CD4-positive, alpha-beta memory T cell (primary cell): Measurements from ENCODE around the gene SPTBN4. TPM values are rescaled to one million over a fixed set of nuclear protein-coding genes. Genes with fewer than 3 reads are reported as not detected.

ENCODE experiments used
- CTCF ChIA-PET: fragments of 350-600 bp; sonication (Branson Sonifier 250); formaldehyde crosslinking; loops from one replicate; lab custom pipeline; 2021; ENCODE audit warnings: inconsistent platforms; ENCODE audit not compliant: partially characterized antibody; lab: Charles Lee
- POLR2A ChIA-PET: fragments of 350-600 bp; sonication (Branson Sonifier 250); formaldehyde crosslinking; loops from one replicate; lab custom pipeline; 2021; ENCODE audit not compliant: partially characterized antibody; lab: Charles Lee
- DNase-seq, 5 donors: peaks; one replicate each; pipeline versions ENCODE4 v3.0.0 to v3.0.0-alpha.2; 2020 to 2022; ENCODE audit warnings: mixed read lengths in 1 of 5
- H3K27ac ChIP-seq: one replicate; pipeline ENCODE4 v1.7.0; 2013; ENCODE audit warnings: low read depth, low read length
- H3K27me3 ChIP-seq: 2 replicates; pipeline ENCODE4 v1.7.0; 2013; ENCODE audit warnings: mild to moderate bottlenecking, low read length, moderate library complexity; ENCODE audit not compliant: insufficient read depth
- H3K36me3 ChIP-seq: 2 replicates; pipeline ENCODE4 v1.7.0; 2013; ENCODE audit warnings: mild to moderate bottlenecking, low read length, moderate library complexity; ENCODE audit not compliant: insufficient read depth
- H3K4me1 ChIP-seq: 2 replicates; pipeline ENCODE4 v1.7.0; 2013; ENCODE audit warnings: mild to moderate bottlenecking, low read length, moderate library complexity; ENCODE audit not compliant: insufficient read depth
- H3K4me3 ChIP-seq, 2 donors: one replicate each; pipeline ENCODE4 v1.7.0; 2013; ENCODE audit warnings: low read length in 2 of 2, mild to moderate bottlenecking in 1 of 2
- H3K9me3 ChIP-seq, 2 donors: one replicate each; pipeline ENCODE4 v1.7.0; 2013; ENCODE audit warnings: low read length in 2 of 2, control low read depth in 1 of 2; ENCODE audit not compliant: control insufficient read depth in 1 of 2
- H3K27ac Mint-ChIP-seq, 7 donors: one replicate each; pipeline ENCODE4 v1.8.0; 2020 to 2021; ENCODE audit warnings: mixed read lengths in 7 of 7, mild to moderate bottlenecking in 6 of 7, inconsistent platforms in 3 of 7, moderate library complexity in 3 of 7
- H3K27me3 Mint-ChIP-seq, 2 donors: one replicate each; pipeline ENCODE4 v1.8.0; 2020 to 2021; ENCODE audit warnings: mixed read lengths in 2 of 2
- H3K36me3 Mint-ChIP-seq, 2 donors: one replicate each; pipeline ENCODE4 v1.8.0; 2020 to 2021; ENCODE audit warnings: mixed read lengths in 2 of 2, inconsistent platforms in 1 of 2, mild to moderate bottlenecking in 1 of 2
- H3K4me1 Mint-ChIP-seq, 4 donors: one replicate each; pipeline ENCODE4 v1.8.0; 2020 to 2021; ENCODE audit warnings: mixed read lengths in 4 of 4, mild to moderate bottlenecking in 1 of 4
- H3K4me3 Mint-ChIP-seq, 8 donors: one replicate each; pipeline ENCODE4 v1.8.0; 2020 to 2021; ENCODE audit warnings: mixed read lengths in 8 of 8, mild to moderate bottlenecking in 7 of 8, moderate library complexity in 6 of 8, inconsistent platforms in 3 of 8
- H3K9me3 Mint-ChIP-seq, 8 donors: one replicate each; pipeline ENCODE4 v1.8.0; 2020 to 2021; ENCODE audit warnings: mixed read lengths in 8 of 8, mild to moderate bottlenecking in 5 of 8, inconsistent platforms in 3 of 8, moderate library complexity in 1 of 8
- intact Hi-C: fragments of 100-400 bp; cut with micrococcal nuclease; formaldehyde crosslinking; loops from one replicate; pipeline ENCODE4 v1.15.1; 2023
- polyA plus RNA-seq, 2 donors: library from polyadenylated mRNA; unstranded; fragments of 300-500 nt; fragmentation: Illumina TruSeq; gene quantifications; one replicate each; pipeline ENCODE4 v1.2.3, GENCODE V29; 2021
- total RNA-seq, 2 experiments: library from RNA; stranded (reverse); gene quantifications; one replicate each; pipeline ENCODE4 v1.2.3, GENCODE V29; 2021

SPTBN4 gene
- total and polyA plus RNA-seq, 4 experiments from 2014 or later = 0.02 to 0.30 (median 0.17) TPM; not detected in 1

GRCh38 chr19:40604171-40604646 is 137.4 kb downstream of the SPTBN4 start:
- POLR2A ChIA-PET = interaction anchor here (0.6 to 7.8 kb wide), 24 partner anchors 10 to 945 kb away, joined by 3 to 94 read pairs (median 5); partner anchors contain the start of genes BLVRB, COQ8B, EGLN2 and HNRNPUL1
- Histone ChIP-seq H3K27me3 (peaks cover 13% of the 10 kb centered on the region), H3K4me1 (peaks cover 84% of the 10 kb centered on the region), H3K9me3 (no peaks in the 10 kb centered on the region), H3K27ac (peak overlapping the region; percentile 61), H3K4me3 (peak overlapping the region; percentile 47 to 59), H3K36me3 (no peaks in the 10 kb centered on the region)
- DNase-seq = no peak
- Mint-ChIP-seq H3K4me3 (peak overlapping the region; percentile 80 to 97 (median 90)), H3K27ac (peak overlapping the region; percentile 96 to 99 (median 97)), H3K4me1 (peaks cover 39 to 91% (median 64%) of the 10 kb centered on the region in 4 donors), H3K27me3 (peaks cover 9 to 15% of the 10 kb centered on the region in 2 donors), H3K36me3 (peaks cover 0 to 3% of the 10 kb centered on the region in 2 donors), H3K9me3 (peaks cover 0 to 2% (median 0%) of the 10 kb centered on the region in 8 donors)
- intact Hi-C loops = loop anchor here (2.0 to 5.0 kb wide), 3 partner anchors 139 to 177 kb away; partner anchors contain the start of genes BLVRB, SERTAD1 and SERTAD3
- CTCF ChIA-PET = interaction anchor here (0.6 to 5.8 kb wide), 11 partner anchors 9 to 463 kb away, joined by 3 to 106 read pairs (median 5); partner anchors contain the start of genes BLVRB, SERTAD1 and SPTBN4

- intact Hi-C loops = loop anchor here (1.0 to 5.0 kb wide), 7 partner anchors 9 to 194 kb away; partner anchors contain the start of genes BLVRB, SERTAD1, SERTAD3 and SHKBP1
- Histone ChIP-seq H3K27ac (peak overlapping the region; percentile 61), H3K4me3 (peak overlapping the region; percentile 47 to 59), H3K4me1 (peaks cover 83% of the 10 kb centered on the region), H3K9me3 (no peaks in the 10 kb centered on the region), H3K36me3 (no peaks in the 10 kb centered on the region), H3K27me3 (peaks cover 13% of the 10 kb centered on the region)
- POLR2A ChIA-PET = interaction anchor here (0.8 to 7.8 kb wide), 29 partner anchors 10 to 944 kb away, joined by 3 to 94 read pairs (median 5); partner anchors contain the start of genes ACTMAP, BLVRB, EGLN2 and HNRNPUL1
- H3K27ac Mint-ChIP-seq = peak overlapping the region; percentile 96 to 99 (median 97)
- peak overlapping the region; percentile 81 to 97 (median 91) for H3K4me3 Mint-ChIP-seq
- H3K27me3 Mint-ChIP-seq = peaks cover 7 to 11% of the 10 kb centered on the region in 2 donors
- CTCF ChIA-PET = interaction anchor here (0.6 to 5.8 kb wide), 14 partner anchors 9 to 540 kb away, joined by 3 to 106 read pairs (median 6); partner anchors contain the start of genes BLVRB and SPTBN4
- DNase-seq = peak in 1 of 5 donors; percentile 49
- peaks cover 37 to 91% (median 60%) of the 10 kb centered on the region in 4 donors for H3K4me1 Mint-ChIP-seq
- peaks cover 0 to 3% of the 10 kb centered on the region in 2 donors for H3K36me3 Mint-ChIP-seq
- H3K9me3 Mint-ChIP-seq = peaks cover 0 to 2% (median 0%) of the 10 kb centered on the region in 8 donors
Measured at GRCh38 chr19:40604647-40605215, 137.9 kb downstream of the SPTBN4 start.

GRCh38 chr19:40605216-40605971 is 138.6 kb downstream of the SPTBN4 start:
- Mint-ChIP-seq H3K4me1 (peaks cover 41 to 93% (median 63%) of the 10 kb centered on the region in 4 donors), H3K27ac (peak overlapping the region; percentile 96 to 99 (median 97)), H3K36me3 (peaks cover 0 to 3% of the 10 kb centered on the region in 2 donors), H3K4me3 (peak overlapping the region; percentile 81 to 97 (median 91)), H3K9me3 (peaks cover 0 to 2% (median 0%) of the 10 kb centered on the region in 8 donors), H3K27me3 (peaks cover 7 to 9% of the 10 kb centered on the region in 2 donors)
- Histone ChIP-seq H3K9me3 (no peaks in the 10 kb centered on the region), H3K27ac (peak overlapping the region; percentile 61), H3K4me1 (peaks cover 83% of the 10 kb centered on the region), H3K27me3 (peaks cover 13% of the 10 kb centered on the region), H3K36me3 (no peaks in the 10 kb centered on the region), H3K4me3 (peak overlapping the region; percentile 47 to 59)
- intact Hi-C loops = loop anchor here (1.0 to 2.0 kb wide), 6 partner anchors 8 to 193 kb away; partner anchors contain the start of genes BLVRB, SERTAD3 and SHKBP1
- POLR2A ChIA-PET = interaction anchor here (0.7 to 7.8 kb wide), 32 partner anchors 8 to 1204 kb away, joined by 3 to 94 read pairs (median 5); partner anchors contain the start of genes ACTMAP, AKT2, BLVRB and C19orf47
- CTCF ChIA-PET = interaction anchor here (0.5 to 5.8 kb wide), 16 partner anchors 10 to 941 kb away, joined by 3 to 106 read pairs (median 4); partner anchors contain the start of genes BLVRB and SPTBN4
- DNase-seq = peak; percentile 83 to 93 (median 87)

- H3K4me3 ChIP-seq = no peak overlapping the region
- H3K36me3 ChIP-seq = no peaks in the 10 kb centered on the region
- H3K4me3 Mint-ChIP-seq = peak overlapping the region; percentile 11 to 92 (median 64)
- peaks cover 43 to 98% (median 68%) of the 10 kb centered on the region in 4 donors for H3K4me1 Mint-ChIP-seq
- no peak overlapping the region for H3K27ac ChIP-seq
- POLR2A ChIA-PET = interaction anchor here (0.7 to 5.9 kb wide), 4 partner anchors 7 to 192 kb away, joined by 3 to 94 read pairs (median 3); no protein-coding TSS in a partner anchor
- peaks cover 0 to 2% (median 0%) of the 10 kb centered on the region in 8 donors for H3K9me3 Mint-ChIP-seq
- H3K27ac Mint-ChIP-seq = peak overlapping the region in 6 of 7 donors; percentile 48 to 96 (median 78)
- no peak for DNase-seq
- no peaks in the 10 kb centered on the region for H3K27me3 Mint-ChIP-seq
- peaks cover 0 to 4% of the 10 kb centered on the region in 2 donors for H3K36me3 Mint-ChIP-seq
- no peaks in the 10 kb centered on the region for H3K27me3 ChIP-seq
- H3K4me1 ChIP-seq = peaks cover 86% of the 10 kb centered on the region
- H3K9me3 ChIP-seq = no peaks in the 10 kb centered on the region
- intact Hi-C loops = no loop called here
- CTCF ChIA-PET = interaction anchor here (1.0 to 5.8 kb wide), 4 partner anchors 11 to 212 kb away, joined by 3 to 106 read pairs (median 24); no protein-coding TSS in a partner anchor
Measured at GRCh38 chr19:40607311-40608239, 140.8 kb downstream of the SPTBN4 start.

GRCh38 chr19:40608240-40608621 is 141.4 kb downstream of the SPTBN4 start:
- Mint-ChIP-seq H3K9me3 (peaks cover 0 to 2% (median 0%) of the 10 kb centered on the region in 8 donors), H3K27ac (peak overlapping the region in 6 of 7 donors; percentile 20 to 96 (median 62)), H3K4me1 (peaks cover 42 to 98% (median 67%) of the 10 kb centered on the region in 4 donors), H3K27me3 (no peaks in the 10 kb centered on the region), H3K36me3 (peaks cover 0 to 4% of the 10 kb centered on the region in 2 donors), H3K4me3 (peak overlapping the region in 4 of 8 donors; percentile 9 to 68 (median 45))
- H3K9me3 ChIP-seq = no peaks in the 10 kb centered on the region
- no peak overlapping the region for H3K27ac ChIP-seq
- CTCF ChIA-PET = interaction anchor here (0.6 to 3.2 kb wide), 3 partner anchors 26 to 212 kb away, joined by 3 to 41 read pairs (median 3); no protein-coding TSS in a partner anchor
- peaks cover 84% of the 10 kb centered on the region for H3K4me1 ChIP-seq
- no peak for DNase-seq
- no peak overlapping the region for H3K4me3 ChIP-seq
- POLR2A ChIA-PET = interaction anchor here (0.7 to 1.0 kb wide), 2 partner anchors 17 to 191 kb away, joined by 3 read pairs; no protein-coding TSS in a partner anchor
- H3K27me3 ChIP-seq = no peaks in the 10 kb centered on the region
- no peaks in the 10 kb centered on the region for H3K36me3 ChIP-seq
- intact Hi-C loops = no loop called here
